HCT116 (cell line): ENCODE results near the gene CIITA. TPM values are rescaled to one million over a fixed set of nuclear protein-coding genes. Genes with fewer than 3 reads are reported as not detected.
A peak's percentile ranks its signal among the peaks of the same experiment; 100 is the strongest.

Experiments used
- ATAC-seq: fragments of 200-7000 bp; cut with Tn5 transposase; 2 replicates; pipeline ENCODE4 v1.9.1; 2020; ENCODE audit warnings: mild to moderate bottlenecking, moderate library complexity
- BruUV-seq: library from RNA; stranded (reverse); fragments of 400-500 nt; replicated peaks from 2 replicates; lab custom pipeline; 2021; lab: Mats Ljungman, UMichigan
- CTCF ChIA-PET: fragments of 300-600 bp; sonication (Branson Sonifier 250); formaldehyde crosslinking; loops from one replicate; lab custom pipeline; 2021; ENCODE audit warnings: antibody characterized with exemption; lab: Charles Lee
- POLR2A ChIA-PET: fragments of 300-600, 350-600 bp; sonication (Branson Sonifier 250); formaldehyde crosslinking; loops from one replicate; lab custom pipeline; 2021; ENCODE audit warnings: antibody characterized with exemption; lab: Charles Lee
- RAD21 ChIA-PET, 2 experiments: fragments of 300-600 bp; sonication (Branson Sonifier 250); formaldehyde crosslinking; loops; one replicate each; lab custom pipeline; 2023; ENCODE audit warnings: low total read pairs in 2 of 2; ENCODE audit not compliant: uncharacterized antibody in 2 of 2, unreplicated experiment in 2 of 2, low non-redundant PET in 1 of 2; lab: Charles Lee
- DNase-seq: peaks from one replicate; pipeline ENCODE4 v3.0.0-alpha.2; 2010; ENCODE audit warnings: low read depth, low spot score
- H2AFZ ChIP-seq: fragments of 200-600 bp; shearing (Covaris generic), sonication (generic); 2 replicates; pipeline ENCODE4 v1.6.1; 2017; ENCODE audit warnings: low read depth, mixed run types, mixed read lengths, antibody characterized with exemption, low read length; ENCODE audit not compliant: poor library complexity, severe bottlenecking
- H3K27ac ChIP-seq: 2 replicates; pipeline ENCODE4 v1.5.1; 2012; ENCODE audit warnings: low read depth, low read length
- H3K27me3 ChIP-seq: fragments of 200-600 bp; sonication (generic); 2 replicates; pipeline ENCODE4 v1.6.1; 2016; ENCODE audit warnings: mixed run types, low read length, mixed read lengths; ENCODE audit not compliant: insufficient read depth
- H3K36me3 ChIP-seq, 2 experiments: fragments of 200-500 bp in 1 of 2; fragments of 200-600 bp in 1 of 2; sonication (Bioruptor generic) in 1 of 2; sonication (generic) in 1 of 2; 2 replicates each; pipeline versions ENCODE4 v1.5.1 to v1.6.1; 2014 to 2016; ENCODE audit warnings: low read length in 2 of 2, inconsistent platforms in 1 of 2, mixed read lengths in 1 of 2, mixed run types in 1 of 2; ENCODE audit not compliant: insufficient read depth in 2 of 2, control insufficient read depth in 1 of 2
- H3K4me1 ChIP-seq, 2 experiments: fragments of 200-600 bp in 1 of 2; sonication (generic) in 1 of 2; 2 replicates each; pipeline versions ENCODE4 v1.5.1 to v1.6.1; 2012 to 2017; ENCODE audit warnings: low read length in 2 of 2, inconsistent platforms in 1 of 2, mild to moderate bottlenecking in 1 of 2, mixed read lengths in 1 of 2, mixed run types in 1 of 2, moderate library complexity in 1 of 2; ENCODE audit not compliant: insufficient read depth in 2 of 2, control insufficient read depth in 1 of 2
- H3K4me2 ChIP-seq: fragments of 200-600 bp; sonication (generic); 2 replicates; pipeline ENCODE4 v1.6.1; 2017; ENCODE audit warnings: mixed run types, low read length, mixed read lengths
- H3K4me3 ChIP-seq, 2 experiments: fragments of 200-600 bp in 1 of 2; sonication (generic) in 1 of 2; replicated peaks in 1 of 2; 2 replicates each; pipeline ENCODE4 v1.5.1; 2011 to 2016; ENCODE audit warnings: low read length in 2 of 2, control low read depth in 1 of 2, low read depth in 1 of 2, mild to moderate bottlenecking in 1 of 2, mixed read lengths in 1 of 2, mixed run types in 1 of 2
- H3K79me2 ChIP-seq: fragments of 200-600 bp; sonication (generic); 2 replicates; pipeline ENCODE4 v1.6.1; 2017; ENCODE audit warnings: mild to moderate bottlenecking, mixed run types, low read length, moderate library complexity, mixed read lengths; ENCODE audit not compliant: insufficient read depth
- H3K9ac ChIP-seq: fragments of 200-600 bp; sonication (generic); 2 replicates; pipeline ENCODE4 v1.6.1; 2016; ENCODE audit warnings: low read length, mixed read lengths
- H3K9me2 ChIP-seq: fragments of 200-600 bp; sonication (generic), shearing (Covaris generic); 2 replicates; pipeline ENCODE4 v1.6.1; 2017; ENCODE audit warnings: mixed run types, mild to moderate bottlenecking, moderate library complexity; ENCODE audit not compliant: insufficient read depth
- H3K9me3 ChIP-seq, 2 experiments: fragments of 200-500 bp in 1 of 2; fragments of 200-600 bp in 1 of 2; sonication (Bioruptor generic) in 1 of 2; sonication (generic) in 1 of 2; 2 replicates each; pipeline ENCODE4 v1.6.1; 2014 to 2017; ENCODE audit warnings: low read length in 2 of 2, mixed read lengths in 2 of 2, inconsistent platforms in 1 of 2, low read depth in 1 of 2, mild to moderate bottlenecking in 1 of 2, mixed run types in 1 of 2, moderate library complexity in 1 of 2; ENCODE audit not compliant: control insufficient read depth in 1 of 2, insufficient read depth in 1 of 2
- H4K20me1 ChIP-seq: fragments of 200-600 bp; sonication (generic), shearing (Covaris generic); 2 replicates; pipeline ENCODE4 v1.6.1; 2017; ENCODE audit warnings: mixed run types, mild to moderate bottlenecking, moderate library complexity; ENCODE audit not compliant: insufficient read depth
- EGR1 ChIP-seq: IDR thresholded peaks from 2 replicates; pipeline ENCODE4 v1.6.1; 2012; ENCODE audit warnings: low read depth
- EZH2 ChIP-seq: fragments of 200-600 bp; sonication (generic); IDR thresholded peaks from 2 replicates; pipeline ENCODE4 v1.6.1; 2017; ENCODE audit warnings: antibody characterized with exemption, mixed run types
- EZH2phosphoT487 ChIP-seq: fragments of 200-600 bp; IDR thresholded peaks from 2 replicates; pipeline ENCODE4 v1.6.1; 2018; ENCODE audit warnings: antibody characterized with exemption, borderline replicate concordance
- POLR2A ChIP-seq: IDR thresholded peaks from 2 replicates; pipeline ENCODE4 v1.7.0; 2011; ENCODE audit warnings: borderline replicate concordance; ENCODE audit not compliant: insufficient read depth, insufficient read length; ENCODE audit errors: extremely low read depth
- SIN3A ChIP-seq: IDR thresholded peaks from 2 replicates; pipeline ENCODE4 v1.6.1; 2012; ENCODE audit warnings: low read depth
- SP1 ChIP-seq: IDR thresholded peaks from 2 replicates; pipeline ENCODE4 v1.6.1; 2012; ENCODE audit warnings: low read depth
- ZFX ChIP-seq: fragments of 450-650 bp; IDR thresholded peaks from 2 replicates; pipeline ENCODE4 v1.6.1; 2017
- intact Hi-C: fragments of 100-400 bp; cut with micrococcal nuclease; formaldehyde crosslinking; loops from 2 replicates; pipeline ENCODE4 v1.10.0; 2022
- total RNA-seq: library from RNA; stranded (reverse); gene quantifications from one replicate; pipeline ENCODE4 v1.2.1, GENCODE V29; 2021; ENCODE audit not compliant: unreplicated experiment
- TF ChIP-seq, protein P1 (sequence below): IDR thresholded peaks from 2 replicates; pipeline ENCODE4 v1.6.1; 2012
- TF ChIP-seq, protein P2 (sequence below): IDR thresholded peaks from 2 replicates; pipeline ENCODE4 v1.6.1; 2012; ENCODE audit warnings: low read depth

The CIITA gene
- total RNA-seq, 1 experiment from 2014 or later = 0.25 TPM

DNA sequence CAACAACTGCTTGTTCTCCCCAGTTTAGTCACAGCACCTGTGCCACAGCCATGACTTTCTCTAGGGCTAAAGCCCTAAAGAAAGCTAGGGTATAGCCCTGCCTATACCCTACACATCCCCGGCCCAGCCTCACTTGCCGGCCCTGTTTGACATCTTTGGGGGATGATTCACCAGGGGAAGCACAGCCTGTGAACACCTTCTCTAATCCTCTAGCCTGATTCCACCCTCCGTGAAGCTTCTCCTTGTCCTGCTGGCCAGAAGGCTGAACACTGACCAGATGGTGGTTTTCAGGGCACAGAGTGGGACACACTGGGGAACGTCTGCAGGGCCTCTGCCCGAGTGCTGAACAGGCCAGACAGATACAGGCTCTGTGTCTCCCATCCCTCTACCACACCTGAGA lies 73.4 kb downstream of the CIITA start:
- Histone ChIP-seq H3K79me2 (peaks cover 67% of the 10 kb centered on the region), H3K4me1 (peaks cover 26 to 47% of the 10 kb centered on the region in 2 experiments), H3K27ac (no peak overlapping the region), H3K9me3 (no peaks in the 10 kb centered on the region), H2AFZ (no peak overlapping the region), H3K27me3 (no peaks in the 10 kb centered on the region), H3K9ac (no peak overlapping the region), H3K9me2 (no peaks in the 10 kb centered on the region), H3K36me3 (no peaks in the 10 kb centered on the region), H4K20me1 (no peaks in the 10 kb centered on the region), H3K4me2 (peak overlapping the region; percentile 24; the same call in 1 of the 2 replicates), H3K4me3 (no peak overlapping the region)
- TF ChIP-seq EGR1 = no peak
- no peak for TF ChIP-seq EZH2
- TF ChIP-seq ZFX = no peak
- TF ChIP-seq SIN3A = no peak
- TF ChIP-seq, protein P1, sequence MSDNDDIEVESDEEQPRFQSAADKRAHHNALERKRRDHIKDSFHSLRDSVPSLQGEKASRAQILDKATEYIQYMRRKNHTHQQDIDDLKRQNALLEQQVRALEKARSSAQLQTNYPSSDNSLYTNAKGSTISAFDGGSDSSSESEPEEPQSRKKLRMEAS = no peak
- TF ChIP-seq SP1 = no peak
- intact Hi-C loops = no loop called here
- DNase-seq (no peak), ATAC-seq (no peak)
- ChIA-PET POLR2A (interaction anchor here (2.0 kb wide), 1 partner anchor 305 kb away, joined by 5 read pairs; the partner anchor contains the start of gene SOCS1), RAD21 (no interaction called here), CTCF (interaction anchor here (1.3 to 2.8 kb wide), 2 partner anchors 9 to 408 kb away, joined by 3 to 10 read pairs; no protein-coding TSS in a partner anchor)
- no TSS peak for BruUV-seq

DNA sequence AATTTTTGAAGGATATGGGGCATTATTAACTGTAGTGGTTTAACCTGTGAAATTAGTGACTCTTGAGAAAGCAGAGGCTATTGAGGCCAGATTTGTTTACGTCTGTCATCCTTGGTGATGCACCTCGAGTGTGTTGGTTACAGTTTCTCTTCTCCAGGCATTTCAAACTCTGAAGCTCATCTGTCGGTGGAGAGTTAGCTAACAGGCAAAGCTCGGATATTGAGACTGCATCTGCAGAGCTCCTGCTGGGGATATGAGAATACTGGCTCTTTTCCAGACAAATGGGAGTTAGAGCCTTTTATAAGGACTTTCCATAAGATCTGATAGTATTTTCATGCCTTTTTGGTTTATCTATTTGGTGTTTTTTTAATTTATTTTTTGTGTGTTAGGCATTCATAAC lies 74.0 kb downstream of the CIITA start:
- no peaks in the 10 kb centered on the region for H3K9me2 ChIP-seq
- no peak overlapping the region for H2AFZ ChIP-seq
- H3K4me2 ChIP-seq = no peak overlapping the region
- peaks cover 20 to 40% of the 10 kb centered on the region in 2 experiments for H3K4me1 ChIP-seq
- no peaks in the 10 kb centered on the region for H3K27me3 ChIP-seq
- H4K20me1 ChIP-seq = no peaks in the 10 kb centered on the region
- H3K4me3 ChIP-seq = no peak overlapping the region
- CTCF ChIA-PET = interaction anchor here (1.3 kb wide), 1 partner anchor 407 kb away, joined by 3 read pairs; no protein-coding TSS in a partner anchor
- H3K27ac ChIP-seq = no peak overlapping the region
- no peaks in the 10 kb centered on the region for H3K9me3 ChIP-seq
- TF ChIP-seq, protein P2, sequence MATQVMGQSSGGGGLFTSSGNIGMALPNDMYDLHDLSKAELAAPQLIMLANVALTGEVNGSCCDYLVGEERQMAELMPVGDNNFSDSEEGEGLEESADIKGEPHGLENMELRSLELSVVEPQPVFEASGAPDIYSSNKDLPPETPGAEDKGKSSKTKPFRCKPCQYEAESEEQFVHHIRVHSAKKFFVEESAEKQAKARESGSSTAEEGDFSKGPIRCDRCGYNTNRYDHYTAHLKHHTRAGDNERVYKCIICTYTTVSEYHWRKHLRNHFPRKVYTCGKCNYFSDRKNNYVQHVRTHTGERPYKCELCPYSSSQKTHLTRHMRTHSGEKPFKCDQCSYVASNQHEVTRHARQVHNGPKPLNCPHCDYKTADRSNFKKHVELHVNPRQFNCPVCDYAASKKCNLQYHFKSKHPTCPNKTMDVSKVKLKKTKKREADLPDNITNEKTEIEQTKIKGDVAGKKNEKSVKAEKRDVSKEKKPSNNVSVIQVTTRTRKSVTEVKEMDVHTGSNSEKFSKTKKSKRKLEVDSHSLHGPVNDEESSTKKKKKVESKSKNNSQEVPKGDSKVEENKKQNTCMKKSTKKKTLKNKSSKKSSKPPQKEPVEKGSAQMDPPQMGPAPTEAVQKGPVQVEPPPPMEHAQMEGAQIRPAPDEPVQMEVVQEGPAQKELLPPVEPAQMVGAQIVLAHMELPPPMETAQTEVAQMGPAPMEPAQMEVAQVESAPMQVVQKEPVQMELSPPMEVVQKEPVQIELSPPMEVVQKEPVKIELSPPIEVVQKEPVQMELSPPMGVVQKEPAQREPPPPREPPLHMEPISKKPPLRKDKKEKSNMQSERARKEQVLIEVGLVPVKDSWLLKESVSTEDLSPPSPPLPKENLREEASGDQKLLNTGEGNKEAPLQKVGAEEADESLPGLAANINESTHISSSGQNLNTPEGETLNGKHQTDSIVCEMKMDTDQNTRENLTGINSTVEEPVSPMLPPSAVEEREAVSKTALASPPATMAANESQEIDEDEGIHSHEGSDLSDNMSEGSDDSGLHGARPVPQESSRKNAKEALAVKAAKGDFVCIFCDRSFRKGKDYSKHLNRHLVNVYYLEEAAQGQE = no peak
- TF ChIP-seq EZH2phosphoT487 (no peak), ZFX (no peak), POLR2A (no peak), EZH2 (no peak)
- no peak for DNase-seq
- BruUV-seq = no TSS peak
- RAD21 ChIA-PET = no interaction called here
- no peak overlapping the region for H3K9ac ChIP-seq
- intact Hi-C loops = no loop called here
- ATAC-seq = no peak
- peaks cover 67% of the 10 kb centered on the region for H3K79me2 ChIP-seq
- H3K36me3 ChIP-seq = no peaks in the 10 kb centered on the region
- POLR2A ChIA-PET = interaction anchor here (2.0 kb wide), 1 partner anchor 305 kb away, joined by 5 read pairs; the partner anchor contains the start of gene SOCS1
